Esophagus squamous epithelium (tissue), 5 donors: ENCODE data around the gene HAO2. TPM values are rescaled to one million over a fixed set of nuclear protein-coding genes. Genes with fewer than 3 reads are reported as not detected.
"Not testable (repeated sequence)": the region's sequence is repeated elsewhere in the genome, so short reads cannot be mapped to it uniquely, and the experiment has no call there.

Experiments
- DNase-seq: peaks from one replicate; lab custom pipeline; 2025; lab: John Stamatoyannopoulos, UW
- H3K27ac ChIP-seq, 4 donors: fragments of 200-600 bp; sonication (generic); one replicate each; pipeline ENCODE4 v1.5.1; 2016 to 2019; ENCODE audit warnings: mild to moderate bottlenecking in 1 of 4
- H3K27me3 ChIP-seq, 4 donors: fragments of 200-600 bp; sonication (generic); 1 replicate in 3 of 4; 2 replicates in 1 of 4; pipeline versions ENCODE4 v1.5.1 to v1.6.0; 2017 to 2021; ENCODE audit warnings: antibody characterized with exemption in 1 of 4
- H3K36me3 ChIP-seq, 3 donors: fragments of 200-600 bp; sonication (generic); one replicate each; pipeline ENCODE4 v1.5.1; 2016 to 2019
- H3K4me1 ChIP-seq, 3 donors: fragments of 200-600 bp; sonication (generic); one replicate each; pipeline ENCODE4 v1.5.1; 2017 to 2019
- H3K4me3 ChIP-seq, 4 donors: fragments of 200-600 bp; sonication (generic); 1 replicate in 3 of 4; 2 replicates in 1 of 4; pipeline ENCODE4 v1.5.1; 2016 to 2019; ENCODE audit warnings: mild to moderate bottlenecking in 2 of 4, moderate library complexity in 1 of 4
- H3K9me3 ChIP-seq, 3 donors: fragments of 200-600 bp; sonication (generic); one replicate each; pipeline ENCODE4 v1.5.1; 2016 to 2019
- CTCF ChIP-seq, 6 experiments: fragments of 450-650 bp in 4 of 6; fragments of 200-600 bp in 2 of 6; sonication (generic) in 2 of 6; IDR thresholded peaks; one replicate each; pipeline ENCODE4 v1.5.1; 2016 to 2019; ENCODE audit warnings: antibody characterized with exemption in 6 of 6, mild to moderate bottlenecking in 4 of 6, moderate library complexity in 4 of 6
- POLR2A ChIP-seq, 4 donors: fragments of 450-650 bp; IDR thresholded peaks; one replicate each; pipeline ENCODE4 v1.6.1; 2017; ENCODE audit warnings: antibody characterized with exemption in 4 of 4, mild to moderate bottlenecking in 4 of 4, moderate library complexity in 3 of 4
- WGBS, 2 donors: methylation state at CpG; one replicate each; pipeline ENCODE4 v1.1.5; 2018; 5-methylcytosine and 5-hydroxymethylcytosine counted together
- intact Hi-C: fragments of 100-400 bp; cut with DNase I; formaldehyde crosslinking; loops from one replicate; pipeline ENCODE4 v1.15.0; 2022
- total RNA-seq, 4 donors: library from RNA; depleted of rRNA; stranded (reverse); fragments of >200 nt; gene quantifications; one replicate each; pipeline ENCODE4 v1.1.0, GENCODE V29; 2016
- donor health status: DM: yes; HTN: yes; CAD: no.

Gene HAO2
- total RNA-seq, 4 donors from 2014 or later: not detected

GRCh38 chr1:119330466-119331189 lies 38.0 kb upstream of the HAO2 start:
- Histone ChIP-seq H3K9me3 (no peaks in the 10 kb centered on the region), H3K36me3 (no peaks in the 10 kb centered on the region), H3K4me1 (peaks cover 5 to 29% (median 6%) of the 10 kb centered on the region in 3 donors), H3K27me3 (no peaks in the 10 kb centered on the region), H3K27ac (no peak overlapping the region), H3K4me3 (no peak overlapping the region)
- DNase-seq: no peak
- intact Hi-C loops: no loop called here
- WGBS, 2 donors: 75 to 83% methylated on average over 6 of the region's 6 CpGs
- no peak for TF ChIP-seq POLR2A (IDR thresholded peaks at IDR 0.05)
- no peak for TF ChIP-seq CTCF (IDR thresholded peaks at IDR 0.05)

GRCh38 chr1:119331190-119331515 lies 37.4 kb upstream of the HAO2 start:
- Histone ChIP-seq H3K4me1 (peaks cover 5 to 29% (median 6%) of the 10 kb centered on the region in 3 donors), H3K36me3 (no peaks in the 10 kb centered on the region), H3K27me3 (no peaks in the 10 kb centered on the region), H3K9me3 (no peaks in the 10 kb centered on the region), H3K4me3 (no peak overlapping the region), H3K27ac (no peak overlapping the region)
- no peak for TF ChIP-seq POLR2A (IDR thresholded peaks at IDR 0.05)
- no peak for DNase-seq
- intact Hi-C loops: no loop called here
- 67 to 71% methylated on average over 6 of the region's 6 CpGs for WGBS, 2 donors

- no peak for DNase-seq
- intact Hi-C loops: no loop called here
- H3K36me3 ChIP-seq: no peaks in the 10 kb centered on the region
- WGBS, 2 donors: 50 to 86% methylated on average over 1 of the region's 1 CpG
- H3K9me3 ChIP-seq: no peaks in the 10 kb centered on the region
- TF ChIP-seq CTCF (IDR thresholded peaks at IDR 0.05) (no peak), POLR2A (IDR thresholded peaks at IDR 0.05) (no peak)
- H3K27me3 ChIP-seq: no peaks in the 10 kb centered on the region
- peaks cover 5 to 26% (median 6%) of the 10 kb centered on the region in 3 donors for H3K4me1 ChIP-seq
- no peak overlapping the region for H3K27ac ChIP-seq
- no peak overlapping the region for H3K4me3 ChIP-seq
These were observed 36.7 kb upstream of the HAO2 start for GRCh38 chr1:119331915-119332314.

DNA sequence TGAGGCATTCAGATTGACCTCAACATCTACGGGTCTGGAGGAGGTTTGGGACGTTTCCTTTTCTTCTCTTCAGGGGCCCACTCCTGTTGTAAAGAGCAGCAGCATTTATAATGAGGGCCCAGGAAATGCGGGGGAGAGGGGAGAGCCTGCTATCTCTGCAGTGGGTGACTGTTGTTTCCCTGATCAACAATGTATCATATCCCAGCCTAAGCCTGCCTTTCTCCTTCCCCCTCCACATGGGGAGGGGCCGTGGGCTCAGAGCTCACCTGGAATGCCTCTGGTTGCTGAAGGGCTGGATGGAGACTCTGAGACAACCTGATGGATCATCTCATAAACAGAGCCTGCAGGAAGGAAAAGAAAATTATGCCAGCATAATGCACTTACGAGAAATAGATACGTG lies 36.0 kb upstream of the HAO2 start:
- intact Hi-C loops: no loop called here
- Histone ChIP-seq H3K27me3 (no peaks in the 10 kb centered on the region), H3K4me3 (no peak overlapping the region), H3K36me3 (no peaks in the 10 kb centered on the region), H3K27ac (no peak overlapping the region), H3K4me1 (peaks cover under 1 to 19% (median 1%) of the 10 kb centered on the region in 3 donors), H3K9me3 (no peaks in the 10 kb centered on the region)
- DNase-seq: no peak
- TF ChIP-seq CTCF (IDR thresholded peaks at IDR 0.05) (no peak), POLR2A (IDR thresholded peaks at IDR 0.05) (no peak)
- 48 to 54% methylated on average over 5 to 6 of the region's 6 CpGs for WGBS, 2 donors

DNA sequence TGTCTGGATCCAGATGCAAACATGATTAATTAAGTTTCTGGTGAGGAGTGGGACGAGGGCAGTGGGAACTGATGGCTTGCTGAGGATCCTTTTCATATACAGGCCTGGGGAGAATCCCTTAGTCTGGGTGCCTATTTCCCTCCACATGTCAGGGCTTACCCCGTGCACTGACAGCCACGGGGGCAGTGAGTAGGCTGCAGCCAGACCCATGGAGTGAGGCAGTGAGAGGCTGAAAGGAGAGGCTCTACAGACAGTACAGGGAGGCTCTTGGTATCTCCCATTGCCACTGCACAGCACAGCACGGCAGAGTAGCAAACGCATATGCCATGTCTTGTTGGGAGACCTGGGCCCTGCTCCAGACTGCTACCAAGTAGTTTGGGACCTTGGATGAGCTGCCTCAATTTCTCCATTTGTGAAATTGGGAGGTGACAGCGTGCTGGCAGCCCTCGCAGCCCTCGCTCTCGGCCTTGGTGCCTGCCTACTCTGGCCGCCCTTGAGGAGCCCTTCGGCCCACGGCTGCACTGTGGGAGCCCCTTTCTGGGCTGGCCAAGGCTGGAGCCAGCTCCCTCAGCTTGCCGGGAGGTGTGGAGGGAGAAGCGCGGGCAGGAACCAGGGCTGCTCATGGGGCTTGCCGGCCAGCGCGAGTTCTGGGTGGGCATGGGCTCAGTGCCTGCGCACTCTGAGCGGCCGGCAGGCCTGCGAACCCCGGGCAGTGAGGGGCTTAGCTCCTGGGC lies 35.3 kb upstream of the HAO2 start:
- DNase-seq: no peak
- TF ChIP-seq CTCF (IDR thresholded peaks at IDR 0.05) (no peak), POLR2A (IDR thresholded peaks at IDR 0.05) (no peak)
- no peaks in the 10 kb centered on the region for H3K9me3 ChIP-seq
- H3K27me3 ChIP-seq: no peaks in the 10 kb centered on the region
- WGBS, 2 donors: 50 to 58% methylated on average over 2 to 3 of the region's 23 CpGs
- intact Hi-C loops: no loop called here
- H3K27ac ChIP-seq: no peak overlapping the region
- H3K36me3 ChIP-seq: no peaks in the 10 kb centered on the region
- peaks cover 0 to 15% (median 0%) of the 10 kb centered on the region in 3 donors for H3K4me1 ChIP-seq
- no peak overlapping the region for H3K4me3 ChIP-seq

DNA sequence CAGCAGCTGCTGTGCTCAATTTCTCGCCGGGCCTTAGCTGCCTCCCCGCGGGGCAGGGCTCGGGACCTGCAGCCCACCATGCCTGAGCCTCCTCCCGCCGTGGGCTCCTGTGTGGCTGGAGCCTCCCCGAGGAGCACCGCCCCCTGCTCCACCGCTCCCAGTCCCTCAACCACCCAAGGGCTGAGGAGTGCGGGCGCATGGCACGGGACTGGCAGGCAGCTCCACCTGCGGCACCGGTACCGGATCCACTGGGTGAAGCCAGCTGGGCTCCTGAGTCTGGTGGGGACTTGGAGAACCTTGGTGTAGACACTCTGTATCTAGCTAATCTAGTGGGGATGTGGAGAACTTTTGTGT lies 34.7 kb upstream of the HAO2 start:
- intact Hi-C loops, H3K36me3 ChIP-seq, DNase-seq, H3K27ac ChIP-seq, H3K27me3 ChIP-seq, H3K4me3 ChIP-seq, H3K9me3 ChIP-seq: not testable (repeated sequence)
- H3K4me1 ChIP-seq: peaks cover 0 to 15% (median 0%) of the 10 kb centered on the region in 3 donors
- WGBS, 2 donors: 100% methylated on average over 2 of the region's 16 CpGs; no CpG with 5 or more reads in 1 of the 2 donors
